ENCODE results near the gene GATAD2B.

Gene GATAD2B

DNA sequence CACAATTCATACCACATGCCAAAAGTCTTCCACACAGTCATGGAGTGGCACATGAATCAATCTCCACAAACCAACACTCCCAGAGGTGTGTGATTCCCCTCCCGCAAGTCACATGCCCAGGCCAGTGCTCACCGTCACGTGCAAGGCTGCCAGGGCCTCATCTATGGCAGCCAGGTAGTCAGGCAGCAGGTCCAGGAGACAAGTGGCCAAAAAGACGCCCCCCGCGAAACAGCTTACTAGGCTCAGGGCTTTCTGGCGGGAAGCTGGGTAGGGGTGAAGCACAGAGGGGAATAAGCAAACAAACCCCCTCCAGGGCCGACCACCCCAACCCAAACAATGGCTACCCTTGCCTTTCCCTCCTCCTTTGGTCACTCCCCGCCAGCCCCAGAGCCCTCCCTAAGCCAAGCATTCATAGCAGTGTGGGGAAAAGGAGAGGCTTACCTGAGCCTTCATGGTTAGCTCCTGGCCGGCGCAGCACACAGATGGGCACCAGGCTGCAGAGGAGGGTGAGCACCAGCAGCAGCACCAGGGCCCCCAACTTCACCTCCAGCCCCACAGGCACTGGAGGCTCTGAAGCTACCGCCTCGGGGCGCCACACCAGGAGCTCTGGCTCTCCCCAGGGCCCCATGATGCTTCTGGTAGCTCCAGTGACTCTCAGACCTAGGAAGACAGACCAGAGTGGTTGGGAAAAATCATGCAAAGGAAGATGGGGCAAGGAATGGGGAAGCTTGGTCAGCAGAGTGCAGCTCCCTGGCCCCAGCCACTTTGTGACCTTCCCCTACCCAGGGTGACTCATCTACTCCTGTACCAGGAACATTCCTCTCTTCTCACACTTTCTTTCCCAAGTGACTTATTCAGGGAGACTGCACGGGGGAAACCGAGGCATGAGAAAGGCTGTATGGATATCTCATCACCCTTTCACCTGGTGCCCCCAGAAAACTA lies 39.6 kb upstream of the GATAD2B start:
- TF ChIP-seq POLR2AphosphoS5 (IDR thresholded peaks at IDR 0.05; ENCODE audit: low read depth, low read length) (no peak), TAF1 (IDR thresholded peaks at IDR 0.05; ENCODE audit: borderline replicate concordance, insufficient read depth, low read length) (no peak), FOXP2 (optimal IDR thresholded peaks at IDR 0.05; ENCODE audit: borderline replicate concordance, extremely low read depth, extremely low read length, insufficient read depth) (no peak), SIN3A (IDR thresholded peaks at IDR 0.05; ENCODE audit: borderline replicate concordance, insufficient read depth, low read length) (no peak)

DNA sequence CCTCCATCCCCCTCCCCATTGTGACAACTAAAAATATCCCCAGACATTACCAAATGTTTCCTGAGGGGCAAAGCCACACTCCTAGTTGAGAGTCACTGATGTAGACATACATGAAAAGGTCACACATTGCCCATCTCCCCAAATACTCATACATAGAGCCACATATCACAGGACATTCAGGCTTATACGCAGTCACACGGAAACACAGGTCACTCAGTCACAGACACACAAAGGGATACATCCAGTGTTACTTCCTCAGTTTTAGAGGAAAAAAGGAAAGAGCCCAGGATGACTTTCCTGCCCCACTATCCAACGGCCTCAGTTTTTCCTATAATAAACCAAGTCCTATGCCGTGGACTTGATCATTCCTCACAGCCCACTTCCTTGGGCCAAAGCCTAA lies 38.6 kb upstream of the GATAD2B start:
- TF ChIP-seq, protein P1, sequence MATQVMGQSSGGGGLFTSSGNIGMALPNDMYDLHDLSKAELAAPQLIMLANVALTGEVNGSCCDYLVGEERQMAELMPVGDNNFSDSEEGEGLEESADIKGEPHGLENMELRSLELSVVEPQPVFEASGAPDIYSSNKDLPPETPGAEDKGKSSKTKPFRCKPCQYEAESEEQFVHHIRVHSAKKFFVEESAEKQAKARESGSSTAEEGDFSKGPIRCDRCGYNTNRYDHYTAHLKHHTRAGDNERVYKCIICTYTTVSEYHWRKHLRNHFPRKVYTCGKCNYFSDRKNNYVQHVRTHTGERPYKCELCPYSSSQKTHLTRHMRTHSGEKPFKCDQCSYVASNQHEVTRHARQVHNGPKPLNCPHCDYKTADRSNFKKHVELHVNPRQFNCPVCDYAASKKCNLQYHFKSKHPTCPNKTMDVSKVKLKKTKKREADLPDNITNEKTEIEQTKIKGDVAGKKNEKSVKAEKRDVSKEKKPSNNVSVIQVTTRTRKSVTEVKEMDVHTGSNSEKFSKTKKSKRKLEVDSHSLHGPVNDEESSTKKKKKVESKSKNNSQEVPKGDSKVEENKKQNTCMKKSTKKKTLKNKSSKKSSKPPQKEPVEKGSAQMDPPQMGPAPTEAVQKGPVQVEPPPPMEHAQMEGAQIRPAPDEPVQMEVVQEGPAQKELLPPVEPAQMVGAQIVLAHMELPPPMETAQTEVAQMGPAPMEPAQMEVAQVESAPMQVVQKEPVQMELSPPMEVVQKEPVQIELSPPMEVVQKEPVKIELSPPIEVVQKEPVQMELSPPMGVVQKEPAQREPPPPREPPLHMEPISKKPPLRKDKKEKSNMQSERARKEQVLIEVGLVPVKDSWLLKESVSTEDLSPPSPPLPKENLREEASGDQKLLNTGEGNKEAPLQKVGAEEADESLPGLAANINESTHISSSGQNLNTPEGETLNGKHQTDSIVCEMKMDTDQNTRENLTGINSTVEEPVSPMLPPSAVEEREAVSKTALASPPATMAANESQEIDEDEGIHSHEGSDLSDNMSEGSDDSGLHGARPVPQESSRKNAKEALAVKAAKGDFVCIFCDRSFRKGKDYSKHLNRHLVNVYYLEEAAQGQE (IDR thresholded peaks at IDR 0.05; ENCODE audit: insufficient read depth in 1 of 2, low read depth in 2 of 2, low read length in 2 of 2), result no peak
- TF ChIP-seq SIN3A (IDR thresholded peaks at IDR 0.05; ENCODE audit: borderline replicate concordance, insufficient read depth, low read length) (no peak), TAF1 (IDR thresholded peaks at IDR 0.05; ENCODE audit: borderline replicate concordance, insufficient read depth, low read length) (no peak), POLR2AphosphoS5 (IDR thresholded peaks at IDR 0.05; ENCODE audit: low read depth, low read length) (no peak), FOXP2 (optimal IDR thresholded peaks at IDR 0.05; ENCODE audit: borderline replicate concordance, extremely low read depth, extremely low read length, insufficient read depth) (no peak)

DNA sequence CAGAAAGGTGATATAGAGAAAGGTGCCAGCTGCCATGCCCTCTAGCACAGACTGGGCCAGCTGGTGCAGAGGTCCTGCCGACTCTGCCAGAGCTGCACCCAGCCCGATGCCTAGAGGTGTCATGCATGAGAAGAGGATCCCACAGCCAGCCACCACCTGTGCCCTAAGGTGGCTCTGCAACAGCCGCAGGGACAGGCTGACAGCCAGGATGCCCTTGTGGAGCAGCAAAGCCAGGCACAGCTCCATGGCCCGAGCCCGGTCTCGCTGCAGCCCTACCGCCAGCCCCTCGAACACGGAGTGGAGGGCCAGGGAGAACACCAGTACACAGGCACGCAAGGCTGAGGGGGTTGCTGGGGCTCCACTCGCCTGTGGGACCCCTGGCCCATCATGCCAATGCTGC lies 37.4 kb upstream of the GATAD2B start:
- TF ChIP-seq TAF1 (IDR thresholded peaks at IDR 0.05; ENCODE audit: borderline replicate concordance, insufficient read depth, low read length) (no peak), POLR2AphosphoS5 (IDR thresholded peaks at IDR 0.05; ENCODE audit: low read depth, low read length) (no peak), SIN3A (IDR thresholded peaks at IDR 0.05; ENCODE audit: borderline replicate concordance, insufficient read depth, low read length) (no peak), FOXP2 (optimal IDR thresholded peaks at IDR 0.05; ENCODE audit: borderline replicate concordance, extremely low read depth, extremely low read length, insufficient read depth) (no peak)
- TF ChIP-seq, protein P1 (IDR thresholded peaks at IDR 0.05; ENCODE audit: insufficient read depth in 1 of 2, low read depth in 2 of 2, low read length in 2 of 2), result no peak

DNA sequence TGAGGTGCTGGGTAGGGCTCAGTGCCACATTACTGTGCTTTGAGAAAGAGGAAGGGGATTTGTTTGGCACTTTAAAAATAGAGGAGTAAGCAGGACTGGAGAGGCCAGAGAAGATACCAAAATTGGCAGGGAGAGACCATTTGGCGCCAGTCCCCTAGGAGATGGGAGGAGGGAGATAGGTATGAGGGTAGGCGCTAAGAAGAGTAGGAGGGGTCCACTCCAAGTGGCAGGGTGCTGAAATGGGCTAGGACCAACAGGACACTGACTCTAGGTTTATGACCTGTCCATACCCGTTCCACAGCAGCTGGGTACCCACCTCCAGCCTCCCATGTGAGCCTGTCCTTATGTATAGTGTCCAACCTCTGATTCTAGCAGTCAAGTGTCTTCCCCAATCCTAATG lies 36.7 kb upstream of the GATAD2B start:
- no peak for TF ChIP-seq SIN3A (IDR thresholded peaks at IDR 0.05; ENCODE audit: borderline replicate concordance, insufficient read depth, low read length)
- TF ChIP-seq FOXP2 (optimal IDR thresholded peaks at IDR 0.05; ENCODE audit: borderline replicate concordance, extremely low read depth, extremely low read length, insufficient read depth), result no peak
- no peak for TF ChIP-seq TAF1 (IDR thresholded peaks at IDR 0.05; ENCODE audit: borderline replicate concordance, insufficient read depth, low read length)

DNA sequence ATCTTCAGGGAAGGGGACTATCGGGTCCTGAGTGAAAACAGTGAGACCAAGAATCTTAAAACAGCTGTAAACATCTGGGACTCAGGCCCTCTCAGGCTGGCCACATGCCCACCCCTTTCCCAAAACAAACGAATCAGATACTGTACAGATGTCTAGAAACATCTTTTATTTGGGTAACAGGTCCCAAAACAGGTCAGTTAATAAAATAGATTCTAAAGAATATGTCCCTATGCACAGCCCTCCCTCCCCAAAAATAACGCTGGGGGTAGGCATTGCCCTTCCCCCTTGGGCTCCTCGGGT lies 36.1 kb upstream of the GATAD2B start:
- no peak for TF ChIP-seq TAF1 (IDR thresholded peaks at IDR 0.05; ENCODE audit: borderline replicate concordance, insufficient read depth, low read length)
- TF ChIP-seq, protein P1 (IDR thresholded peaks at IDR 0.05; ENCODE audit: insufficient read depth in 1 of 2, low read depth in 2 of 2, low read length in 2 of 2), result no peak
- no peak for TF ChIP-seq SIN3A (IDR thresholded peaks at IDR 0.05; ENCODE audit: borderline replicate concordance, insufficient read depth, low read length)
- no peak for TF ChIP-seq FOXP2 (optimal IDR thresholded peaks at IDR 0.05; ENCODE audit: borderline replicate concordance, extremely low read depth, extremely low read length, insufficient read depth)
- no peak for TF ChIP-seq POLR2AphosphoS5 (IDR thresholded peaks at IDR 0.05; ENCODE audit: low read depth, low read length)

All from PFSK-1 (cell line).